Right renal pelvis (tissue), 4 donors: Measurements from ENCODE around the gene ATP9B. TPM values are rescaled to one million over a fixed set of nuclear protein-coding genes. Genes with fewer than 3 reads are reported as not detected.
A peak's percentile ranks its signal among the peaks of the same experiment; 100 is the strongest.
"Not testable (repeated sequence)": the region's sequence is repeated elsewhere in the genome, so short reads cannot be mapped to it uniquely, and the experiment has no call there.

Source experiments
- DNase-seq, 4 donors: peaks; one replicate each; pipeline ENCODE4 v3.0.0-alpha.2; 2013; ENCODE audit warnings: low read depth in 4 of 4, low spot score in 3 of 4, missing footprints in 1 of 4
- polyA plus RNA-seq, 4 donors: library from polyadenylated mRNA; unstranded; fragments of 120-200 nt; gene quantifications; one replicate each; pipeline ENCODE4 v1.2.1, GENCODE V29; 2013; ENCODE audit not compliant: insufficient read length in 4 of 4

The ATP9B gene
- polyA plus RNA-seq, 4 donors: 29.0 to 39.0 (median 31.5) TPM

- no peak for DNase-seq
These were observed 154.2 kb downstream of the ATP9B start for GRCh38 chr18:79223431-79223830.

GRCh38 chr18:79224381-79224780, 155.2 kb downstream of the ATP9B start:
- DNase-seq: no peak

GRCh38 chr18:79227621-79228020, 158.4 kb downstream of the ATP9B start:
- DNase-seq: no peak

- DNase-seq: no peak
These were observed 160.2 kb downstream of the ATP9B start for GRCh38 chr18:79229431-79229830.

- no peak for DNase-seq
These were observed 165.2 kb downstream of the ATP9B start for GRCh38 chr18:79234438-79234837.

GRCh38 chr18:79239631-79240030, 170.4 kb downstream of the ATP9B start:
- DNase-seq: no peak

GRCh38 chr18:79241755-79242154, 172.6 kb downstream of the ATP9B start:
- no peak for DNase-seq

- peak in 2 of 4 donors; percentile 5 to 29 for DNase-seq
These were observed 173.1 kb downstream of the ATP9B start for GRCh38 chr18:79242246-79242645.

GRCh38 chr18:79245517-79246001, 176.4 kb downstream of the ATP9B start:
- no peak for DNase-seq

- peak; percentile 40 to 51 (median 45) for DNase-seq
These were observed 177.3 kb downstream of the ATP9B start for GRCh38 chr18:79246309-79247108.

- no peak for DNase-seq
These were observed 179.4 kb downstream of the ATP9B start for GRCh38 chr18:79248495-79249060.

- DNase-seq: no peak
These were observed 181.2 kb downstream of the ATP9B start for GRCh38 chr18:79250301-79250981.

- no peak for DNase-seq
These were observed 181.8 kb downstream of the ATP9B start for GRCh38 chr18:79251021-79251420.

- DNase-seq: no peak
These were observed 183.9 kb downstream of the ATP9B start for GRCh38 chr18:79252904-79253633.

GRCh38 chr18:79257480-79257879, 188.3 kb downstream of the ATP9B start:
- no peak for DNase-seq

- no peak for DNase-seq
These were observed 189.3 kb downstream of the ATP9B start for GRCh38 chr18:79258447-79258846.

- no peak for DNase-seq
These were observed 190.0 kb downstream of the ATP9B start for GRCh38 chr18:79259218-79259617.

GRCh38 chr18:79260023-79260422, 190.8 kb downstream of the ATP9B start:
- no peak for DNase-seq

GRCh38 chr18:79260510-79260909, 191.3 kb downstream of the ATP9B start:
- no peak for DNase-seq

GRCh38 chr18:79265068-79265467, 195.9 kb downstream of the ATP9B start:
- not testable (repeated sequence) for DNase-seq

GRCh38 chr18:79271812-79272211, 202.6 kb downstream of the ATP9B start:
- DNase-seq: not testable (repeated sequence)
